GM18502 (cell line): Measurements from ENCODE around the gene TMEM170B.

Source experiments
- ATAC-seq: cut with Tn5 transposase; IDR thresholded peaks from one replicate; pipeline ENCODE4 v1.9.1; 2021; ENCODE audit warnings: mild to moderate bottlenecking; ENCODE audit not compliant: unreplicated experiment, poor library complexity

The TMEM170B gene, protein sequence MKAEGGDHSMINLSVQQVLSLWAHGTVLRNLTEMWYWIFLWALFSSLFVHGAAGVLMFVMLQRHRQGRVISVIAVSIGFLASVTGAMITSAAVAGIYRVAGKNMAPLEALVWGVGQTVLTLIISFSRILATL

GRCh38 chr6:11537229-11538051 is at the start of gene TMEM170B:
Gene TMEM170B, plus strand, starts transcription at chr6:11537749. Its CDS starts 529 bp downstream, at chr6:11538278.
- ATAC-seq: peak; percentile 97

DNA sequence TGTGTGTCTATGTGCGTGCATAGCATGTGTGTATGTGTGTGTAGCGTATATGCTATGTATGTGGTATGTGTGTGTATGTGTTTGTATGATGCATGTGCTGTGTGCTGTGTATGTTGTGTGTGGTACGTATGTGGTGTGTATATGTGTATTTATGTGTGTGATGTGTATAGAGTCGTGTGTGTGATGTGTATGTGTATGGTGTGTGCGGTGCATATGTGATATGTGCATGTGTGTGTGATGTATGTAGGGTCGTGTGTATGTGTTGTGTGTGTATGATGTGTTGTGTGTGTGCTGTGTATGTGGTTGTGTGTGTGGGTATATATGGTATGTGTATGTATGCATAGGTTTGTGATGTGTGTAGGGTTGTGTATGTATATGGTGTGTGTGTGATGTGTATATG is 46.6 kb upstream of the TMEM170B start:
- ATAC-seq: no peak

GRCh38 chr6:11491596-11492463 is 45.7 kb upstream of the TMEM170B start:
- ATAC-seq: no peak

- ATAC-seq: no peak
These were observed 44.9 kb upstream of the TMEM170B start for GRCh38 chr6:11492464-11493290.

- no peak for ATAC-seq
These were observed 43.6 kb upstream of the TMEM170B start for GRCh38 chr6:11493974-11494373.

DNA sequence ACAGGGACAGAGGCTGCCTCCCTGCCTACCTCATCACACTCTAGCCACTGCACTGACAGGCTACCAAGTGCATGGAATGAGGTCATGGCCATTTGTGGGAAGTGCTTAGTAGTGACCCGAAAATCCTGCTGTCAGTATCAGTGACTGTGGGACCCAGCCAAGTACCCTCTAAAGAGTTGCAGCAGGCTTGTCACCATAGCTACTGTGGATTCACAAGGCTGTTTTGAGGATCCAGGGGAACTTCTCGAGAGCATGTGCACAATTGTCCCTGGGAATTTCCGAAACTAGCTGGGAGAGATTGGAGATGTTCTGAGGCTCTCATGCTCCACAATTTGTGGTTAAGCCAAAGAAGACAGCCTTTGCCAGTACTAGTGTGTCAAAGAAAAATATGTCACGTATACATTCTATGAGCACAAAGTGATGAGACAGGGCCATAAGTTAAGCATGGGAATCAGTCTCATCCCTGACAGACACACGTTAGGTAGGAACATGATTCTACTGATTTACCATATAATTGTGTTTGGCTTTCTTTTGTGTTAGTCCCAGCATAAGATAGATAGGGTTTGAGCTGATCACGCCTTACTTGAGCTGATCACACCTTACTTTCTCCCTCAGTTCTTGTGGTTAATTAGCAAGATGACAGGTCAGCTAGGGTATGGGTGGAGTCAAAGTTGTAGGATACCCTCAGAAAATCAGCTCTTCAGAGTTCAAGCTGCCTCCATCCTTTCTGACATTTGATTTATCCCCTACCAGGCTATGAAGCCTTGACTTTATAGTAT is 42.6 kb upstream of the TMEM170B start:
- peak; percentile 32 for ATAC-seq

- no peak for ATAC-seq
These were observed 41.9 kb upstream of the TMEM170B start for GRCh38 chr6:11495565-11496145.

DNA sequence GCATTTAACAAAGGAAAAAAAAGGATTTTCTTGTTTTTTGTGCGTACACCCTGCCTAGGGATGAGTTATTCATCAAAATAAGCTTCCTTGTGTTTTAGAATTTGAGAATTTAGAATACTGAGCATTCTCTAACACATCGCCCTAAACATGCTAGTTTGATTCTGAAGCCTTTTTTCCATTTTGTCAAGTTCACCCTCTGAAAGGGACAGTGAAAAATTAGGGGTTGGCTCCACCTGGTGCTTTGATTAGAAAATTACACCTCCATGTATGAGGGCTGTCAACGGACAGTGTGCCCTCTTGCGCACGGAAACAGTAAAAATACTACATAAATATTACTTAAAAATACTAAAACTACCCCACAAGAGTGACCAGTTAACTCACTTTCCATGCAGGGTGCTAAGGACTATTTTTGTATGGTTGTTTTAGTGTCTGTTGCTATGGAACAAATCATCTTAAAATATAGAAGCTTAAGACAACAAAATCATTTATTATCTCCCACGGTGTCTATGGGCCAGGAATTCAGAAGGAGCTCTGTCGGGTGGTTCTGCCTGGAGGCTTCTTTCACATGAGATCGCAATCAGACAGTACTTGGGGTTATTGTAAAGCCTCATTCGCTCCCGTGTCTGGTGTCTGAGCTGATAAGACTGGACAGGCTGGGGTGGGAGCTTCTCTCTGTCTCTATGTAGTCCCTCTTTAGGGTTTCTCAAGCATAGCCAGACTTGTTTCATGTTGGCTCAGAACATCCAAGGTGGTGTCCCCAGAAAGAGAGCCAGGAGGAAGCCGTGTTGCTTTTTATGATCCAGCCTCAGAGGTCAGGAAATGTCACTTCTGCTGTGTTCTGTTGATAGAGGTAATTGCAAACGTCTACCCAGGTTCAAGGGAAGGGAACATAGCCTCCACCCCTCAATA is 41.1 kb upstream of the TMEM170B start:
- ATAC-seq: peak; percentile 56

GRCh38 chr6:11497107-11497506 is 40.4 kb upstream of the TMEM170B start:
- ATAC-seq: no peak

DNA sequence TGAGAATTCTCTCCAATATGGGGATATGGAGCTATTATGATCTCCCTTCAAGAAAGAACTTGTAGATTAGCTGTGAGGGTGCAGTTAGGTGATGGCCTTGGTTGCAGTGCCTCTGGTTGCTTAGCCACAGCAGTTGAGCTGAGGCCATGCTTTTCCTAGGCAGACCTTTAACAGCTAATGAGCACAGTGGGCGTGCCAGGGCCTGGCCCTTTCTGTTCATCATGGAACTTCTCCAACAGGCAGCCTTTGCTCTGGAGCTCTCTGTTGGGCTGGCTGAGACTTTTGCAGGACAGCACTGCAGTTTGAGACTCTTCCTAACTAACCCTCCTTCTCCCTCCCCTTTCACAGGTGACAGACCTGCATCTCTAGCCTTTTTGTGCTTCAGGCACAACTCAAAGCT is 39.7 kb upstream of the TMEM170B start:
- no peak for ATAC-seq

- ATAC-seq: no peak
These were observed 37.5 kb upstream of the TMEM170B start for GRCh38 chr6:11500008-11500407.

DNA sequence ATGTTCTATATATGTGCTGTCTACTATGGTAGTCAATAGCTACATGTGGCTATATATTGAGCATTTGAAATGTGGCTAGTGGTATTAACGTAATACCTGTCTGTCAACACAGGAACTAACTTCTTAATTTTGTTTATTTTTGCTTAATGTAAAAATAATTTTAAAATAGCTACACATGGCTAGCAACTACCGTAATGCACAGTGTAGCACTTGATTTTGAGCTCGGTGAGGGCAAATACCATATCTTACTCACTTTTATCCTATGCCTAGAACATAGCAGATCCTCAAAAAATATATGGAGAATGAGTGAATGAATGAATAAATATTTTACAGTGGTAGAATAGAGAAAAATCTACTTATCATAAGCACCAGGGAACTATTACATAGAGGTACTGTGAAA is 28.1 kb upstream of the TMEM170B start:
- ATAC-seq: no peak

DNA sequence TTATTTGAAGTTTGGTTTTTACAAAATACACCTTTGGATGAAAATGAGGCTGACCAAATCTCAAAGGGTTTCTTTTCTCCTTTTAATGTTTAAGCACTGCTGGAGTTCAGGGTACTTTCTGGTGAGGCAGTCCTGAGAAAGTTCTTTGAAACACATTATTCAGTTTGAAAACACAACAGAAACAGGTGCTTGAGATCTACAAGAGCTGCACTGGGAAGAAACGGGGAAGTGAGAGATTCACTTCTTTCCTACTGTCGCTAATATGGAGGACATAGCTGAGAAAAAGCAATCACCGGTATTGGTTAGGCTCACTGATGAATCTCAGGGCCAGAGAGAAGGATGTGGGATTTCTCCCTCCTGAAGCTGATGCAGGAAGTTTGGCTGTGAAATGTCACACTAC is 22.9 kb upstream of the TMEM170B start:
- ATAC-seq: peak; percentile 88

- no peak for ATAC-seq
These were observed 21.8 kb upstream of the TMEM170B start for GRCh38 chr6:11515763-11516162.

DNA sequence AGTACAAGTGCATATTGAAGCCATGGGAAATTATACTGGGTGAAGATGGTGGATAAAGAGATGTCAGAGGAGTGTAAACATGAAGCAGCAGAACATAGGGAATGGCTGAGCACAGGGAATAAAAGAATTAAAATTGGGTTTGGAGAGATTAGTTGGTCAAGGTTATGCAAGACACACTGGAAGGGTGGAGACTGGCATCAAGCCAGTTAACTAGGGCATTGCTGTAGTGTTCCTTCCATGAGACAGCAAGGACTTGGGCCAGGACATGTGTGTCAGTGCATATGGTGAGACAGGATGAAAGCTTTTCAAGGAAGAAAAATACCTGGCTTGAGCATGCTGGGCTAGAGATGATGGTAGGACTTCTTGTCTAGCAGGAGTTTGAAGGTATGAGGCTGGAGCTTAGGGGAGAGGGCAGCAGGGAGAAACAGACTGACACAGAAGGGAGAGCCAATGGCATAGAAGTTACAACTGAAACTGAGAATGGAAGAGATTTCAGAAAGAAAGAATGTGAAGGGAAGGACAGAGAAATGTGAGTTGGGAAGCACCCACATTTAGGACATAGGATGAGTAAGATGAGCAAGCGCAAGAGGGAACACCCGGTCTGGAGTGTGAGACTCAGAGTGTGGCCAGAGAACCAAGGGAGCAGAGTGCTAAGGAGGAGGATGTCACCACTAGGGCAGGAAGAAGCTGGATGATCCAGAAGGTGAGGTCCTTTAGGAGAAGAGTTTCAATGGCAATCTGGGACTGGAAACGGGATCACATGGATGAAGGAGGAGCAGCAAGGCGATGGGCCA is 14.5 kb upstream of the TMEM170B start:
- no peak for ATAC-seq

DNA sequence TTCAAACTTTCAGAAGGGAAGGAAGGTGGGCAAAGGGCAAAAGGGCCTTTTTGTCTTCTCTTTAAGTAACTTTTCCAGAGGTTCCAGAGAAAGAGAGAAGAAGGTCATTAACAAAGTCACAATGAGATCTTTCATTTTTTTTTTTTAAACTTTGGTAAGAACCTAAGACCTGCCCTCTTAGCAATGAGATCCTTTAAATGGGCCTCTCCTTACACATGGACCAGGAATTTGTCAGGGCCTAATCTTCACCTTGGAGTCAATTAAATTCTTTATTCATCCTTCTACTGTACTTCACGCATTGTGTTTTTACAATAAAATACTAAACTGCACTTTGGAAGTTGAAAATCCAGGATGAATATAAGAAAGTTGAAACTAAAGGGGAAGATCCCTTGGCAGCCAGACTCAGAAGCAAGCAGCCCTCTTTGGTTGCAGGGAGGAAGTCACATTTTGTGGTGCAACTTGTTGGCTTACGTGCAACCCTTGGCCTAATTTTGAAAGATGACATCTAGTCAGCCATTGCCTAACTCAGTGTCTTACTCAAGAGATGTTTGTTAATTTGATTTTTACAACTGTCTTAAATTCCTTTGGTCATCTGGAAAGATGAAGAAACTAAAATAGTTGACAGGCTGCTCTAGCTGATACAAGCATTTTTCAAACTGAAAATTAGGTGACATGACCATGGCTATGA is 11.9 kb upstream of the TMEM170B start:
- no peak for ATAC-seq

GRCh38 chr6:11526156-11526505 is 11.4 kb upstream of the TMEM170B start:
- ATAC-seq: no peak
